GM10248 (cell line): ENCODE results near the gene NFIB.

Experiments used
- CTCF ChIA-PET: fragments of 300-600 bp; sonication (Branson Sonifier 250); formaldehyde crosslinking; extraction: SDS; loops from one replicate; lab custom pipeline; 2021; ENCODE audit warnings: antibody characterized with exemption; lab: Yijun Ruan, JAX
- POLR2A ChIA-PET: fragments of 350-650 bp; sonication (Branson Sonifier 250); formaldehyde crosslinking; extraction: SDS; loops from one replicate; lab custom pipeline; 2020; ENCODE audit warnings: antibody characterized with exemption; lab: Yijun Ruan, JAX
- DNase-seq: peaks from one replicate; pipeline ENCODE4 v3.0.0; 2012; ENCODE audit errors: extremely low spot score
- TF ChIP-seq, protein P1 (sequence below): IDR thresholded peaks from 2 replicates; pipeline ENCODE4 v1.5.1; 2012; ENCODE audit warnings: mild to moderate bottlenecking, low read depth; ENCODE audit errors: extremely low read depth, missing control alignments, control extremely low read depth

The NFIB gene

DNA sequence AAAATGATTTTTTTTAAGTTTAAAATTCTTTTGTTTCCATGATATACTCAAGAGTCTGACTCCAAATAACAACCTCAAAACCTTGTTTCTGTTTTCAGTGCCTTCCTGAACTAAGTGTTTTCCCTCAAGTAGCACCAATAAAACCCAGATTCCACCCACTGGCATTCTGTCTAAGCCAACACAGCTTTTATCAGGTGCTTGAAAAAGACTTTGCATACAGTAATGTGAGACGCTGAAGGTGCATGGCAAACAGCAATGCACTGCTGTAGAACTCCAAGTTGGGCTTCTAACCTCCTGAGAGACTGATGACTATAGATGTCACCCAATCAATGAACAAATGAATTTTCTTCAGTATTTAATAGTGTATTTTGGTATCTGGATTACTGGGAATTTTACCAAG lies 95.7 kb downstream of the NFIB start:
- no peak for DNase-seq
- ChIA-PET POLR2A (no interaction called here), CTCF (interaction anchor here (0.9 to 1.6 kb wide), 2 partner anchors 10 to 18 kb away, joined by 3 to 4 read pairs; no protein-coding TSS in a partner anchor)
- TF ChIP-seq, protein P1, sequence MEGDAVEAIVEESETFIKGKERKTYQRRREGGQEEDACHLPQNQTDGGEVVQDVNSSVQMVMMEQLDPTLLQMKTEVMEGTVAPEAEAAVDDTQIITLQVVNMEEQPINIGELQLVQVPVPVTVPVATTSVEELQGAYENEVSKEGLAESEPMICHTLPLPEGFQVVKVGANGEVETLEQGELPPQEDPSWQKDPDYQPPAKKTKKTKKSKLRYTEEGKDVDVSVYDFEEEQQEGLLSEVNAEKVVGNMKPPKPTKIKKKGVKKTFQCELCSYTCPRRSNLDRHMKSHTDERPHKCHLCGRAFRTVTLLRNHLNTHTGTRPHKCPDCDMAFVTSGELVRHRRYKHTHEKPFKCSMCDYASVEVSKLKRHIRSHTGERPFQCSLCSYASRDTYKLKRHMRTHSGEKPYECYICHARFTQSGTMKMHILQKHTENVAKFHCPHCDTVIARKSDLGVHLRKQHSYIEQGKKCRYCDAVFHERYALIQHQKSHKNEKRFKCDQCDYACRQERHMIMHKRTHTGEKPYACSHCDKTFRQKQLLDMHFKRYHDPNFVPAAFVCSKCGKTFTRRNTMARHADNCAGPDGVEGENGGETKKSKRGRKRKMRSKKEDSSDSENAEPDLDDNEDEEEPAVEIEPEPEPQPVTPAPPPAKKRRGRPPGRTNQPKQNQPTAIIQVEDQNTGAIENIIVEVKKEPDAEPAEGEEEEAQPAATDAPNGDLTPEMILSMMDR = no peak

DNA sequence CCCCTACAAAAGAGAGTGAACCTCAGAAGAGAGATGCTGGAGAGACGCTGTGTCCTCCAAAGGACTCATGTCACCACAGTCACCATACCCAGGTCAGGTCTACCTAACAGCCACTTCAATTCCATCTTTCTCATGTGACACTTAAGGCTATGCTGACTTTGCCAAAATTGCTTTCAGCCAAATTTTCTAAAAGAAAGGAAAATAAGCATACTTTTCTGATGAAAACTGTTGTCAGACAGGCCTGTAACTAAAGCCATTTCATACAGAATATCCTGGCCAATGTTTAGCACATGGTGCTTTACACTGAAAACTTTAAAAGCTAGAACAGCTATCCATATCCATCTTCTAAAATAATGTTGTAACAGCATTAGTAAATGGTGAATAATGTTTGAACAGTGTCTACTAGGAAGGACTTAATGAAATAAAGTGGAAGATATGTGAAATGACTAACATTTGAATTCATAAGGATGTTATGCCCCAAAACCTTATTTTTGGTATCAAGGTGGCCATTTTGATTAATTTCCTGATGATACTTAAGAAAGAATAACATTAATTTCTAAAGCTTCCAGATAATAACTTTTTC lies 97.2 kb downstream of the NFIB start:
- CTCF ChIA-PET = no interaction called here
- DNase-seq = no peak
- POLR2A ChIA-PET = no interaction called here
- TF ChIP-seq, protein P1 = no peak

DNA sequence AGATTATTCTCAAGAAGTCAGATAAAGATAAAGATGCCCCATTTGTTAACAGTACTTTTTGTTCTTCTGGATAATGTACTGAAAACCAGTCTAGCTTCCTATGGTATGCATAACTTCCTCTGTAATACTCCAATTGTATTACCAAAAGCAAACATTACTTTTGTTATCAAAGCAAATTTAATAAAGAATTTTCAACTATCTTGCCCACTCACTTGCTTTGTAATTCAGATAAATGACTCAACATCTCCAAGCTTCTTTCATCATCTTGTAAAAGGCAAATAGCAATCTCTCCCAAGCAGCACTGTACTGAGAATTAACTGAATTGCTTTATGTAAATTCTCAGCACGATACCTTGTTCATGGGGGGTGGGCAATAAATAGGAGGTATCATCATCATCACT lies 98.3 kb downstream of the NFIB start:
- ChIA-PET CTCF (interaction anchor here (2.0 kb wide), 1 partner anchor 18 kb away, joined by 7 read pairs; no protein-coding TSS in a partner anchor), POLR2A (interaction anchor here (0.6 kb wide), 1 partner anchor 740 kb away, joined by 3 read pairs; no protein-coding TSS in a partner anchor)
- TF ChIP-seq, protein P1 = no peak
- DNase-seq = no peak

DNA sequence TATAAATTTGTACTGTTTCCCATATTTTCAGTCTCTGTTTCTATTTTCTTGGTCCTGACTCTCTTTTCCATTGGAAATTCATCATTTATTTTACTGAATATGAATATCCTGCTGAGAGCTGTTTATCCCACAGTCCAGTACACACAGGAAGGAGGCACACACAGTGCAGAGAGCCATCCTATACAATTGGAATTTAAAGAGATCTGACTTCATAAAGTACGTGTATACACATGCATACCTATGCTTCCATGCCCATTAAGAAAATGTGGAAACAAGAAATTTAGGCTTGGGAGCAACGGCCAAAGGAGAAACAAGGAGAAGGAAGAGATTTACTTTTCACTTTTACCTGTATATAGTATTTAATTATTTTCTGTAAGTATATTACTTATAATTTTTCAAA lies 99.2 kb downstream of the NFIB start:
- CTCF ChIA-PET = interaction anchor here (2.0 kb wide), 1 partner anchor 19 kb away, joined by 7 read pairs; no protein-coding TSS in a partner anchor
- no peak for DNase-seq
- POLR2A ChIA-PET = no interaction called here
- TF ChIP-seq, protein P1 = no peak

DNA sequence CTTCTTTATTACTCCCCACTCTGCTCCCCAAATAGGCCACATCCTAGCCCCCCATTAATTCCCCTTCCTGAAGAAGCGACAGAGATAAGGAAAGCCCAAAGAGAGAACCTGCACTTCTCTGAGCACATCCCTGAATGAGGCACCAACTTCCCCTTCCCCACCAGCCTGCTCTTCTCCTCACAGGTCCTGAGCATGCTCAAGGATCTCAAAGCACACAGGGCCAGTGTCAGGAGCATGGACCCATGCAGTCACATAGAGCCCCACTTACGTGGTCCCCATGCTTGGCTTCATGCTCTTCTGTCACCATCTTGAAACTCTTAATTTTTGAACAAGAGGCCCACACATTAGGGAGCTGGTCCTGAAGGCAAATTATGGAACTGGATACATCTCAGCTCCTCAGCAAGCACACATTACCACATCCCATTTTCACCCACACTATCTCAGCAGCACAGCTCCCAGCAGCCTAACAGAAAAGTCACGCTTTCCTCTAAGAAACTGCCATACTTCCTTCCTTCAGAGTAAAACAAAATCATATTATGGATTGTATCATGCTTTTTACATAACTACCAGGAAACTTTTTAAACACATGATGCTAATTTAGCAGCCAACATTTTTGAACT lies 99.8 kb downstream of the NFIB start:
- no peak for DNase-seq
- POLR2A ChIA-PET = no interaction called here

DNA sequence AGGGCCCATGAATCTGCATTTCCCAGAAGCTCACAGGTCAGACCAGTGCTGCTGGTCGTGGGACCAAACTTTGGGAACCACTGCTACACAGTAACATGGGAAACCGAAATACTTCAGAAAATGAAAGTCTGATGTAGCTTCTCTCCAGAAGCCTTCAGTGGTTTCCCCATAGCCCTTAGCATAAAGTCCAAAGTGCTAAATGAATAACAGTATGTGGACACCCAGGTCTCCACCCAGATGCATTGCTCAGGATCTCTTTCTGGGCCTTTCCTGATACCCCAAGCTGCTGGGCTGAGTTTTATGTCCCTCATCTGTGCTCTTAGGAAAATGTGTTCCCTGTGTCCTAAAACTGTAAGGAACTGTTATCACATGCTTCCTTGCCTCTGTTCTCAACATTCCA lies 100.4 kb downstream of the NFIB start:
- ChIA-PET CTCF (interaction anchor here (0.9 kb wide), 1 partner anchor 10 kb away, joined by 3 read pairs; no protein-coding TSS in a partner anchor), POLR2A (no interaction called here)
- DNase-seq = no peak
- TF ChIP-seq, protein P1 = no peak

More for the DNA sequence above, 99.8 kb downstream of the NFIB start:
- TF ChIP-seq, protein P1 = no peak
- CTCF ChIA-PET = interaction anchor here (2.0 kb wide), 1 partner anchor 20 kb away, joined by 7 read pairs; no protein-coding TSS in a partner anchor
